SKM-1 treated with dmso at 0.1 percent for 144 hours (cell line): Measurements from ENCODE around the gene ZNF366.
"Not testable (repeated sequence)": the region's sequence is repeated elsewhere in the genome, so short reads cannot be mapped to it uniquely, and the experiment has no call there.

Experiments used
- DNase-seq: peaks from one replicate; lab custom pipeline; 2025; ENCODE audit not compliant: unreplicated experiment; lab: John Stamatoyannopoulos, UW

ZNF366 gene

GRCh38 chr5:72408603-72409002 lies 98.6 kb downstream of the ZNF366 start:
- DNase-seq = no peak

- DNase-seq = no peak
Measured at GRCh38 chr5:72408127-72408526, 99.1 kb downstream of the ZNF366 start.

- no peak for DNase-seq
Measured at GRCh38 chr5:72407541-72407940, 99.7 kb downstream of the ZNF366 start.

- no peak for DNase-seq
Measured at GRCh38 chr5:72407078-72407477, 100.1 kb downstream of the ZNF366 start.

- DNase-seq = not testable (repeated sequence)
Measured at GRCh38 chr5:72404771-72405170, 102.4 kb downstream of the ZNF366 start.

- DNase-seq = no peak
Measured at GRCh38 chr5:72402959-72403628, 104.1 kb downstream of the ZNF366 start.

GRCh38 chr5:72402381-72402890 lies 104.8 kb downstream of the ZNF366 start:
- DNase-seq = no peak

GRCh38 chr5:72400950-72401349 lies 106.3 kb downstream of the ZNF366 start:
- DNase-seq = no peak

GRCh38 chr5:72397836-72398235 lies 109.4 kb downstream of the ZNF366 start:
- no peak for DNase-seq

- DNase-seq = peak; percentile 11
Measured at GRCh38 chr5:72394688-72395087, 112.5 kb downstream of the ZNF366 start.

GRCh38 chr5:72393052-72393451 lies 114.2 kb downstream of the ZNF366 start:
- DNase-seq = no peak
